Loucy (cell line): ENCODE measurements around the gene GNAI3.

Experiments
- CTCF ChIP-seq: fragments of 200-600 bp; sonication (generic); conservative IDR thresholded peaks from 2 replicates; pipeline ENCODE4 v1.5.1; 2014; ENCODE audit warnings: mild to moderate bottlenecking, antibody characterized with exemption, low read length
- EZH2phosphoT487 ChIP-seq: fragments of 200-600 bp; IDR thresholded peaks from 2 replicates; pipeline ENCODE4 v1.6.1; 2018; ENCODE audit warnings: antibody characterized with exemption, mild to moderate bottlenecking, moderate library complexity, borderline replicate concordance

- TF ChIP-seq CTCF (no peak), EZH2phosphoT487 (no peak)
Observed at GRCh38 chr1:109530457-109531087, 17.8 kb upstream of the GNAI3 start.
